Measurements from ENCODE around the gene ZMYND19. TPM values are rescaled to one million over a fixed set of nuclear protein-coding genes. Genes with fewer than 3 reads are reported as not detected.

ZMYND19 gene
- total and polyA plus RNA-seq, 2 of the 8 experiments (the other 6 are each of a cell fraction or from before 2014, with no cell fraction given): 42.4 to 58.7 TPM

DNA sequence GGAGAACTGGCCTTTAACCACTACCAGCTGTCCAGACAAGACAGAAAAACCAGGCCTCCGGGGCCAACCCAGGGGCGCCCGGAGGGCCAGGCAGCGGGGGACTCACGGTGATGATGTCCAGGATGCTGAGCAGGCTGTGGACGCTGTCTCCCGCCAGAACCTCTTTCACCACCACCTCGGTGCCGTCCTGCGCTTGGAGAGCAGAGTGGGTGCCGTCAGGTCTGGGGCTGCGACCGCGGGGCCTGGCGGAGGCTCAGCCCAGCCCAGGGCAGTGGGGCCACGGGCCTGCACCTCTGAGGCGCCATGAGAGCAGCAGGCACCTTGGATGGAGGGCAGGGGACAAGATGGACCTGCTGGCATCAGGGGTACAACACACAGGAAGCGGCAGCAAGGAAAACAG lies 49.8 kb downstream of the ZMYND19 start (continued):
- TF ChIP-seq, protein P1, sequence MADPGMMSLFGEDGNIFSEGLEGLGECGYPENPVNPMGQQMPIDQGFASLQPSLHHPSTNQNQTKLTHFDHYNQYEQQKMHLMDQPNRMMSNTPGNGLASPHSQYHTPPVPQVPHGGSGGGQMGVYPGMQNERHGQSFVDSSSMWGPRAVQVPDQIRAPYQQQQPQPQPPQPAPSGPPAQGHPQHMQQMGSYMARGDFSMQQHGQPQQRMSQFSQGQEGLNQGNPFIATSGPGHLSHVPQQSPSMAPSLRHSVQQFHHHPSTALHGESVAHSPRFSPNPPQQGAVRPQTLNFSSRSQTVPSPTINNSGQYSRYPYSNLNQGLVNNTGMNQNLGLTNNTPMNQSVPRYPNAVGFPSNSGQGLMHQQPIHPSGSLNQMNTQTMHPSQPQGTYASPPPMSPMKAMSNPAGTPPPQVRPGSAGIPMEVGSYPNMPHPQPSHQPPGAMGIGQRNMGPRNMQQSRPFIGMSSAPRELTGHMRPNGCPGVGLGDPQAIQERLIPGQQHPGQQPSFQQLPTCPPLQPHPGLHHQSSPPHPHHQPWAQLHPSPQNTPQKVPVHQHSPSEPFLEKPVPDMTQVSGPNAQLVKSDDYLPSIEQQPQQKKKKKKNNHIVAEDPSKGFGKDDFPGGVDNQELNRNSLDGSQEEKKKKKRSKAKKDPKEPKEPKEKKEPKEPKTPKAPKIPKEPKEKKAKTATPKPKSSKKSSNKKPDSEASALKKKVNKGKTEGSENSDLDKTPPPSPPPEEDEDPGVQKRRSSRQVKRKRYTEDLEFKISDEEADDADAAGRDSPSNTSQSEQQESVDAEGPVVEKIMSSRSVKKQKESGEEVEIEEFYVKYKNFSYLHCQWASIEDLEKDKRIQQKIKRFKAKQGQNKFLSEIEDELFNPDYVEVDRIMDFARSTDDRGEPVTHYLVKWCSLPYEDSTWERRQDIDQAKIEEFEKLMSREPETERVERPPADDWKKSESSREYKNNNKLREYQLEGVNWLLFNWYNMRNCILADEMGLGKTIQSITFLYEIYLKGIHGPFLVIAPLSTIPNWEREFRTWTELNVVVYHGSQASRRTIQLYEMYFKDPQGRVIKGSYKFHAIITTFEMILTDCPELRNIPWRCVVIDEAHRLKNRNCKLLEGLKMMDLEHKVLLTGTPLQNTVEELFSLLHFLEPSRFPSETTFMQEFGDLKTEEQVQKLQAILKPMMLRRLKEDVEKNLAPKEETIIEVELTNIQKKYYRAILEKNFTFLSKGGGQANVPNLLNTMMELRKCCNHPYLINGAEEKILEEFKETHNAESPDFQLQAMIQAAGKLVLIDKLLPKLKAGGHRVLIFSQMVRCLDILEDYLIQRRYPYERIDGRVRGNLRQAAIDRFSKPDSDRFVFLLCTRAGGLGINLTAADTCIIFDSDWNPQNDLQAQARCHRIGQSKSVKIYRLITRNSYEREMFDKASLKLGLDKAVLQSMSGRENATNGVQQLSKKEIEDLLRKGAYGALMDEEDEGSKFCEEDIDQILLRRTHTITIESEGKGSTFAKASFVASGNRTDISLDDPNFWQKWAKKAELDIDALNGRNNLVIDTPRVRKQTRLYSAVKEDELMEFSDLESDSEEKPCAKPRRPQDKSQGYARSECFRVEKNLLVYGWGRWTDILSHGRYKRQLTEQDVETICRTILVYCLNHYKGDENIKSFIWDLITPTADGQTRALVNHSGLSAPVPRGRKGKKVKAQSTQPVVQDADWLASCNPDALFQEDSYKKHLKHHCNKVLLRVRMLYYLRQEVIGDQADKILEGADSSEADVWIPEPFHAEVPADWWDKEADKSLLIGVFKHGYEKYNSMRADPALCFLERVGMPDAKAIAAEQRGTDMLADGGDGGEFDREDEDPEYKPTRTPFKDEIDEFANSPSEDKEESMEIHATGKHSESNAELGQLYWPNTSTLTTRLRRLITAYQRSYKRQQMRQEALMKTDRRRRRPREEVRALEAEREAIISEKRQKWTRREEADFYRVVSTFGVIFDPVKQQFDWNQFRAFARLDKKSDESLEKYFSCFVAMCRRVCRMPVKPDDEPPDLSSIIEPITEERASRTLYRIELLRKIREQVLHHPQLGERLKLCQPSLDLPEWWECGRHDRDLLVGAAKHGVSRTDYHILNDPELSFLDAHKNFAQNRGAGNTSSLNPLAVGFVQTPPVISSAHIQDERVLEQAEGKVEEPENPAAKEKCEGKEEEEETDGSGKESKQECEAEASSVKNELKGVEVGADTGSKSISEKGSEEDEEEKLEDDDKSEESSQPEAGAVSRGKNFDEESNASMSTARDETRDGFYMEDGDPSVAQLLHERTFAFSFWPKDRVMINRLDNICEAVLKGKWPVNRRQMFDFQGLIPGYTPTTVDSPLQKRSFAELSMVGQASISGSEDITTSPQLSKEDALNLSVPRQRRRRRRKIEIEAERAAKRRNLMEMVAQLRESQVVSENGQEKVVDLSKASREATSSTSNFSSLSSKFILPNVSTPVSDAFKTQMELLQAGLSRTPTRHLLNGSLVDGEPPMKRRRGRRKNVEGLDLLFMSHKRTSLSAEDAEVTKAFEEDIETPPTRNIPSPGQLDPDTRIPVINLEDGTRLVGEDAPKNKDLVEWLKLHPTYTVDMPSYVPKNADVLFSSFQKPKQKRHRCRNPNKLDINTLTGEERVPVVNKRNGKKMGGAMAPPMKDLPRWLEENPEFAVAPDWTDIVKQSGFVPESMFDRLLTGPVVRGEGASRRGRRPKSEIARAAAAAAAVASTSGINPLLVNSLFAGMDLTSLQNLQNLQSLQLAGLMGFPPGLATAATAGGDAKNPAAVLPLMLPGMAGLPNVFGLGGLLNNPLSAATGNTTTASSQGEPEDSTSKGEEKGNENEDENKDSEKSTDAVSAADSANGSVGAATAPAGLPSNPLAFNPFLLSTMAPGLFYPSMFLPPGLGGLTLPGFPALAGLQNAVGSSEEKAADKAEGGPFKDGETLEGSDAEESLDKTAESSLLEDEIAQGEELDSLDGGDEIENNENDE (IDR thresholded peaks at IDR 0.05; ENCODE audit: insufficient replicate concordance, low read length): no peak
- TF ChIP-seq SRF (IDR thresholded peaks at IDR 0.05; ENCODE audit: low read depth, low read length) (no peak), POLR2A (IDR thresholded peaks at IDR 0.05; ENCODE audit: control extremely low read depth in 1 of 2, low read depth in 2 of 2, low read length in 2 of 2) (no peak), SP4 (IDR thresholded peaks at IDR 0.05; ENCODE audit: low read length) (no peak), SAP30 (IDR thresholded peaks at IDR 0.05; ENCODE audit: insufficient read depth, insufficient replicate concordance, low read length) (no peak), TAF7 (optimal IDR thresholded peaks at IDR 0.05; ENCODE audit: borderline replicate concordance, low read depth, low read length) (no peak), NRF1 (IDR thresholded peaks at IDR 0.05; ENCODE audit: low read depth, low read length) (no peak), EP300 (IDR thresholded peaks at IDR 0.05; ENCODE audit: borderline replicate concordance in 1 of 2, low read depth in 2 of 2, low read length in 2 of 2) (no peak), POU5F1 (IDR thresholded peaks at IDR 0.05; ENCODE audit: low read depth, low read length) (no peak)
- TF ChIP-seq, protein P2, sequence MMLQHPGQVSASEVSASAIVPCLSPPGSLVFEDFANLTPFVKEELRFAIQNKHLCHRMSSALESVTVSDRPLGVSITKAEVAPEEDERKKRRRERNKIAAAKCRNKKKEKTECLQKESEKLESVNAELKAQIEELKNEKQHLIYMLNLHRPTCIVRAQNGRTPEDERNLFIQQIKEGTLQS (IDR thresholded peaks at IDR 0.05; ENCODE audit: insufficient read depth, low read depth, low read length): no peak
- TF ChIP-seq, protein P3, sequence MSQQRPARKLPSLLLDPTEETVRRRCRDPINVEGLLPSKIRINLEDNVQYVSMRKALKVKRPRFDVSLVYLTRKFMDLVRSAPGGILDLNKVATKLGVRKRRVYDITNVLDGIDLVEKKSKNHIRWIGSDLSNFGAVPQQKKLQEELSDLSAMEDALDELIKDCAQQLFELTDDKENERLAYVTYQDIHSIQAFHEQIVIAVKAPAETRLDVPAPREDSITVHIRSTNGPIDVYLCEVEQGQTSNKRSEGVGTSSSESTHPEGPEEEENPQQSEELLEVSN (IDR thresholded peaks at IDR 0.05): no peak

Data from H1 (cell line).